NB4 (cell line): ENCODE results near the gene GRIK3.

Experiments used
- POLR2A ChIP-seq: IDR thresholded peaks from 2 replicates; pipeline ENCODE4 v1.6.1; 2011; ENCODE audit warnings: mild to moderate bottlenecking; ENCODE audit not compliant: insufficient read length; ENCODE audit errors: extremely low read depth
- TF ChIP-seq, protein P1 (sequence below): IDR thresholded peaks from one replicate; pipeline ENCODE4 v1.5.1; 2012; ENCODE audit warnings: low read depth, low read length
- TF ChIP-seq, protein P2 (sequence below): IDR thresholded peaks from 2 replicates; pipeline ENCODE4 v1.6.1; 2011; ENCODE audit warnings: low read depth, low read length

DNA sequence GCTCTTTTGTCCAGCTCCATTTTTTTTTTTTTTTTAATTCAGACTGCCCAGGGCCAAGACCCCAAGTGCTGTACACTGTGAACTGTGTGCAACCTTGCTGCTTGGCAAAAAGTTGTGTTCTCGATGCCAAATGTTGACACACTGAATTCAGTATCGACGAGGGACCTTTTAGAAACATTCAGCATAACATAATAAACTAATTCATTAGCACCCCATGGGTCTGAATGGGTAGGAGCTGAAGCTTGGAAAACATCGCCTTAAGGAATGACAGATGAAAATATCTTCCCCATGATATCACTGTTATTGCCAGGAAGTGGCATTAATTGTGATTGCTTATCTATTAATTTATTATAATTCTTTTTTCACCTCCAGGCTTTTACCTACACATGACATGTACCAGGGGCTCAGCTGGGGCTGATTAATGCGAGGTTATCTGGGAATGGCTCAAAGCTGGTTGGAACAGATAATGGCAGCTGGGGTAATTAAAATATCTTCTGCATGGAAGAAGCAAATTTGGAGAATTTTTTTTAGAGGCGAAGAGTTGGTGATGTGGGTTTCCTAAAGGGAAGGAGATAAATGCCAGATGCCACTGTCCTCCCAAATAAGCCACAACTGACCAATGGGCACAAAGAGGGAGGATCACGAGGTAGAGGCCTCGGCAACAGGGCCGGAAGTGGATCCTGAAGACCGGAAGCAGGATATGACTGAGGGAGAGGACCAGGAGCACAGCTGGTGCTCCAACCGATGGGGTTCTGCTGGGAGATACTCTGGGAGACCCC, 169.3 kb downstream of the GRIK3 start:
- TF ChIP-seq, protein P1, sequence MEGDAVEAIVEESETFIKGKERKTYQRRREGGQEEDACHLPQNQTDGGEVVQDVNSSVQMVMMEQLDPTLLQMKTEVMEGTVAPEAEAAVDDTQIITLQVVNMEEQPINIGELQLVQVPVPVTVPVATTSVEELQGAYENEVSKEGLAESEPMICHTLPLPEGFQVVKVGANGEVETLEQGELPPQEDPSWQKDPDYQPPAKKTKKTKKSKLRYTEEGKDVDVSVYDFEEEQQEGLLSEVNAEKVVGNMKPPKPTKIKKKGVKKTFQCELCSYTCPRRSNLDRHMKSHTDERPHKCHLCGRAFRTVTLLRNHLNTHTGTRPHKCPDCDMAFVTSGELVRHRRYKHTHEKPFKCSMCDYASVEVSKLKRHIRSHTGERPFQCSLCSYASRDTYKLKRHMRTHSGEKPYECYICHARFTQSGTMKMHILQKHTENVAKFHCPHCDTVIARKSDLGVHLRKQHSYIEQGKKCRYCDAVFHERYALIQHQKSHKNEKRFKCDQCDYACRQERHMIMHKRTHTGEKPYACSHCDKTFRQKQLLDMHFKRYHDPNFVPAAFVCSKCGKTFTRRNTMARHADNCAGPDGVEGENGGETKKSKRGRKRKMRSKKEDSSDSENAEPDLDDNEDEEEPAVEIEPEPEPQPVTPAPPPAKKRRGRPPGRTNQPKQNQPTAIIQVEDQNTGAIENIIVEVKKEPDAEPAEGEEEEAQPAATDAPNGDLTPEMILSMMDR = no peak
- no peak for TF ChIP-seq POLR2A
- TF ChIP-seq, protein P2, sequence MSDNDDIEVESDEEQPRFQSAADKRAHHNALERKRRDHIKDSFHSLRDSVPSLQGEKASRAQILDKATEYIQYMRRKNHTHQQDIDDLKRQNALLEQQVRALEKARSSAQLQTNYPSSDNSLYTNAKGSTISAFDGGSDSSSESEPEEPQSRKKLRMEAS = no peak
